Measurements from ENCODE around the gene PANK1.

Gene PANK1

GRCh38 chr10:89644967-89645741 lies at the start of gene PANK1:
PANK1 (minus strand) TSS chr10:89645242; CDS start chr10:89644891, 351 bp downstream.
- DNase-seq (ENCODE audit: low read depth, low spot score): peak; percentile 44

- no peak for DNase-seq (ENCODE audit: low read depth, low spot score)
Measured at GRCh38 chr10:89693176-89693575, 48.1 kb upstream of the PANK1 start.

- DNase-seq (ENCODE audit: low read depth, low spot score): no peak
Measured at GRCh38 chr10:89692416-89692815, 47.4 kb upstream of the PANK1 start.

- DNase-seq (ENCODE audit: low read depth, low spot score): no peak
Measured at GRCh38 chr10:89690027-89690426, 45.0 kb upstream of the PANK1 start.

- no peak for DNase-seq (ENCODE audit: low read depth, low spot score)
Measured at GRCh38 chr10:89685936-89686335, 40.9 kb upstream of the PANK1 start.

GRCh38 chr10:89684604-89685003 lies 39.6 kb upstream of the PANK1 start:
- DNase-seq (ENCODE audit: low read depth, low spot score): no peak

GRCh38 chr10:89683883-89684282 lies 38.8 kb upstream of the PANK1 start:
- no peak for DNase-seq (ENCODE audit: low read depth, low spot score)

- DNase-seq (ENCODE audit: low read depth, low spot score): no peak
Measured at GRCh38 chr10:89679986-89680385, 34.9 kb upstream of the PANK1 start.

- DNase-seq (ENCODE audit: low read depth, low spot score): no peak
Measured at GRCh38 chr10:89677341-89677740, 32.3 kb upstream of the PANK1 start.

GRCh38 chr10:89670926-89671325 lies 25.9 kb upstream of the PANK1 start:
- DNase-seq (ENCODE audit: low read depth, low spot score): no peak

- no peak for DNase-seq (ENCODE audit: low read depth, low spot score)
Measured at GRCh38 chr10:89669985-89670384, 24.9 kb upstream of the PANK1 start.

GRCh38 chr10:89668386-89669071 lies 23.5 kb upstream of the PANK1 start:
- no peak for DNase-seq (ENCODE audit: low read depth, low spot score)

- no peak for DNase-seq (ENCODE audit: low read depth, low spot score)
Measured at GRCh38 chr10:89666138-89666537, 21.1 kb upstream of the PANK1 start.

GRCh38 chr10:89665302-89665701 lies 20.3 kb upstream of the PANK1 start:
- no peak for DNase-seq (ENCODE audit: low read depth, low spot score)

GRCh38 chr10:89664203-89664602 lies 19.2 kb upstream of the PANK1 start:
- DNase-seq (ENCODE audit: low read depth, low spot score): no peak

GRCh38 chr10:89663144-89663543 lies 18.1 kb upstream of the PANK1 start:
- DNase-seq (ENCODE audit: low read depth, low spot score): no peak

- no peak for DNase-seq (ENCODE audit: low read depth, low spot score)
Measured at GRCh38 chr10:89662596-89662995, 17.6 kb upstream of the PANK1 start.

- no peak for DNase-seq (ENCODE audit: low read depth, low spot score)
Measured at GRCh38 chr10:89659143-89660131, 14.4 kb upstream of the PANK1 start.

- DNase-seq (ENCODE audit: low read depth, low spot score): no peak
Measured at GRCh38 chr10:89657302-89657701, 12.3 kb upstream of the PANK1 start.

- DNase-seq (ENCODE audit: low read depth, low spot score): no peak
Measured at GRCh38 chr10:89655722-89656121, 10.7 kb upstream of the PANK1 start.

GRCh38 chr10:89653410-89653869 lies 8.4 kb upstream of the PANK1 start:
- no peak for DNase-seq (ENCODE audit: low read depth, low spot score)

All from brain pericyte (primary cell).